SK-N-MC (cell line): ENCODE results near the gene KRTAP5-11.

Experiments
- DNase-seq: peaks from one replicate; pipeline ENCODE4 v3.0.0-alpha.2; 2011; ENCODE audit warnings: low read depth, low spot score
- H3K27ac ChIP-seq: fragments of 200-600 bp; sonication (generic); 2 replicates; pipeline ENCODE4 v1.5.1; 2016; ENCODE audit warnings: mixed run types
- H3K36me3 ChIP-seq: fragments of 200-600 bp; sonication (generic); 2 replicates; pipeline ENCODE4 v1.6.1; 2017; ENCODE audit warnings: antibody characterized with exemption, low read length, mixed read lengths; ENCODE audit not compliant: insufficient read depth
- H3K4me3 ChIP-seq: fragments of 200-600 bp; sonication (generic); 2 replicates; pipeline ENCODE4 v1.5.1; 2016
- H3K9ac ChIP-seq: fragments of 200-600 bp; sonication (generic); 2 replicates; pipeline ENCODE4 v1.8.0; 2017; ENCODE audit warnings: mixed run types, mixed read lengths; ENCODE audit not compliant: insufficient read length
- H3K9me3 ChIP-seq: fragments of 200-600 bp; sonication (generic); 2 replicates; pipeline ENCODE4 v1.6.1; 2017; ENCODE audit warnings: low read depth, mild to moderate bottlenecking, antibody characterized with exemption, low read length, moderate library complexity, mixed read lengths
- EZH2 ChIP-seq: fragments of 200-600 bp; sonication (generic); IDR thresholded peaks from one replicate; pipeline ENCODE4 v1.6.1; 2017; ENCODE audit warnings: antibody characterized with exemption
- FOXP2 ChIP-seq: optimal IDR thresholded peaks from 2 replicates; pipeline ENCODE3; 2011; ENCODE audit warnings: mild to moderate bottlenecking, moderate library complexity; ENCODE audit not compliant: insufficient read depth; ENCODE audit errors: extremely low read length, control extremely low read depth
- POLR2AphosphoS5 ChIP-seq: IDR thresholded peaks from 2 replicates; pipeline ENCODE4 v1.6.1; 2012; ENCODE audit warnings: mild to moderate bottlenecking, low read depth, low read length, borderline replicate concordance

KRTAP5-11 gene

DNA sequence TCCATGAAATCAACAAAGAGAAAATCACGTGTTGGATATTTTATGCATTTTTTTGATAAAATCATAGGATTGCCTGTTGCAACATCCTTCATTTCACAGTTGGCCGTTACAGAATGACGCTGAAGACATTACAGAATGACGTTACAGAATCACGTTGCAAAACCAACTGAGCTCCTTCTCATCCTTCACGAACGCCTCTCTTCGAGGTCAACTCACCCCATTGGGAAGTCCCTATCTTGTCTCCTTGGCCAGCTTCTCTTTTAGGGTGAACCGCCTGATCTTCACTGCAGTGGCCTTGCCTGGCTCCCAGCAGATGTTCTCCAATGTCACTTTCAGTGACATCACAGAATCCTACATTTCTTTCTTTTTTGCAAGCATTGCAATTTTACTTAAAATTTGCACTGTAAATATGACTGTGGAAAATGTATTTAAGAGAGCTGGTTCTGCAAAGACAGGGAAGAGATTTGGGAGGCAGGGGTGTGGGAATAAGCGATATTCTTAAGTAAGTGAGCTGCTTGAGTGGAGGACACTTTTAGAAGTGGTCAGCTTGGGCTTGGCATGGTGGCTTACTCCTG, 50.6 kb downstream of the KRTAP5-11 start:
- Histone ChIP-seq H3K9ac (no peak overlapping the region), H3K4me3 (no peak overlapping the region), H3K27ac (no peak overlapping the region), H3K36me3 (no peaks in the 10 kb centered on the region), H3K9me3 (no peaks in the 10 kb centered on the region)
- DNase-seq, result no peak
- TF ChIP-seq FOXP2 (no peak), EZH2 (no peak), POLR2AphosphoS5 (no peak)
